ENCODE data around the gene PCTP.
A peak's percentile ranks its signal among the peaks of the same experiment; 100 is the strongest.

Gene PCTP

GRCh38 chr17:55751720-55752250, 934 bp downstream of the PCTP start:
- Mint-ChIP-seq H3K9me3 (no peaks in the 10 kb centered on the region), H3K27ac (peak overlapping the region; percentile 72 to 93 (median 92)), H3K27me3 (ENCODE audit: low read depth) (no peaks in the 10 kb centered on the region), H3K4me1 (peaks cover 20% of the 10 kb centered on the region), H3K36me3 (ENCODE audit: low read depth) (peaks cover 23% of the 10 kb centered on the region), H3K4me3 (peak overlapping the region; percentile 91 to 94 (median 93))
- TF ChIP-seq, protein P1, sequence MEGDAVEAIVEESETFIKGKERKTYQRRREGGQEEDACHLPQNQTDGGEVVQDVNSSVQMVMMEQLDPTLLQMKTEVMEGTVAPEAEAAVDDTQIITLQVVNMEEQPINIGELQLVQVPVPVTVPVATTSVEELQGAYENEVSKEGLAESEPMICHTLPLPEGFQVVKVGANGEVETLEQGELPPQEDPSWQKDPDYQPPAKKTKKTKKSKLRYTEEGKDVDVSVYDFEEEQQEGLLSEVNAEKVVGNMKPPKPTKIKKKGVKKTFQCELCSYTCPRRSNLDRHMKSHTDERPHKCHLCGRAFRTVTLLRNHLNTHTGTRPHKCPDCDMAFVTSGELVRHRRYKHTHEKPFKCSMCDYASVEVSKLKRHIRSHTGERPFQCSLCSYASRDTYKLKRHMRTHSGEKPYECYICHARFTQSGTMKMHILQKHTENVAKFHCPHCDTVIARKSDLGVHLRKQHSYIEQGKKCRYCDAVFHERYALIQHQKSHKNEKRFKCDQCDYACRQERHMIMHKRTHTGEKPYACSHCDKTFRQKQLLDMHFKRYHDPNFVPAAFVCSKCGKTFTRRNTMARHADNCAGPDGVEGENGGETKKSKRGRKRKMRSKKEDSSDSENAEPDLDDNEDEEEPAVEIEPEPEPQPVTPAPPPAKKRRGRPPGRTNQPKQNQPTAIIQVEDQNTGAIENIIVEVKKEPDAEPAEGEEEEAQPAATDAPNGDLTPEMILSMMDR (IDR thresholded peaks at IDR 0.05; ENCODE audit: unreplicated experiment in 3 of 3): no peak

- H3K9me3 Mint-ChIP-seq: no peaks in the 10 kb centered on the region
- H3K4me3 Mint-ChIP-seq: no peak overlapping the region
- peaks cover 19% of the 10 kb centered on the region for H3K4me1 Mint-ChIP-seq
- H3K36me3 Mint-ChIP-seq (ENCODE audit: low read depth): peaks cover 23% of the 10 kb centered on the region
- H3K27me3 Mint-ChIP-seq (ENCODE audit: low read depth): no peaks in the 10 kb centered on the region
- H3K27ac Mint-ChIP-seq: no peak overlapping the region
- TF ChIP-seq, protein P1 (IDR thresholded peaks at IDR 0.05; ENCODE audit: unreplicated experiment in 3 of 3): no peak
Measured at GRCh38 chr17:55756689-55757088, 5.8 kb downstream of the PCTP start.

DNA sequence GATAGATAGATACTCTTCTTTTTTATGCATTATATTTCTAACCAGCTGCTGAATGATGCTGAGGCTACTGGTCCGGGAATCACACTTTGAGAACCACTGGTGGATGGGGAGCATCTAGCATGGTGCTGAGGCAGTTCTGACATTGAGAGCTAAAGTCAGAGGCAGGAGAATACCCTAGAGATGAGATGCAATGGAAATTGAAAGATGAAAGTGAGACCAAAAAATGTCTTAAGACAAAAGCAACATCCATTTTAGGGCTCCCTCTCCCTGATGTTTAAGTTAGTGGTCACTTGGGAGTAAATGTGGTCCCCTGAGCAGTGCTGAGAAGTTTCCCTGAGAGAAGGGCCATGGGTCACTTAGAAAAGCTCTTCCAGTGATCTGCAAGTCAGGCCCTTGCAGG, 6.8 kb downstream of the PCTP start:
- Mint-ChIP-seq H3K9me3 (no peaks in the 10 kb centered on the region), H3K36me3 (ENCODE audit: low read depth) (peaks cover 27% of the 10 kb centered on the region), H3K4me1 (peaks cover 14% of the 10 kb centered on the region), H3K27me3 (ENCODE audit: low read depth) (no peaks in the 10 kb centered on the region), H3K4me3 (no peak overlapping the region), H3K27ac (no peak overlapping the region)
- TF ChIP-seq, protein P1 (IDR thresholded peaks at IDR 0.05; ENCODE audit: unreplicated experiment in 3 of 3): no peak

DNA sequence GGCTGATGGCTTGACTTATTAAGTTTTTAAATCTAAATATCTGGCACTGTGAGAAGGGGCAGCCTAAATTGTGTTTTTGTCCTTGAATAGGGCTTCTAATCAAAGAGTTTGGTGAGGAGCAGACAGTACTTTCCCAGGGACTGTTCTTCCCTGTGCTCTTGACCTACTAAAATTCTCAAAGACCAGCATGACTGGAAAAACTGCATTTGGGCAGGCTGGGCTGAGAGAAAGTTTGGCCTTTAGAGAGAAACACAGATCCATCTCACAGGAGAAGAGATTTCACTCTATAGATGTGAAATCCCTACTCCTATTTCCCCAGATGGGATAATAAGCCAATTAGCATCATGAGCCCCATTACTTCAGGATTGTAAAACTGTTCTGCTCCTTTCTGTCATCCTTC, 7.3 kb downstream of the PCTP start:
- Mint-ChIP-seq H3K27ac (no peak overlapping the region), H3K36me3 (ENCODE audit: low read depth) (peaks cover 27% of the 10 kb centered on the region), H3K4me1 (peaks cover 9% of the 10 kb centered on the region), H3K27me3 (ENCODE audit: low read depth) (no peaks in the 10 kb centered on the region), H3K4me3 (no peak overlapping the region), H3K9me3 (no peaks in the 10 kb centered on the region)
- TF ChIP-seq, protein P1 (IDR thresholded peaks at IDR 0.05; ENCODE audit: unreplicated experiment in 3 of 3): no peak

DNA sequence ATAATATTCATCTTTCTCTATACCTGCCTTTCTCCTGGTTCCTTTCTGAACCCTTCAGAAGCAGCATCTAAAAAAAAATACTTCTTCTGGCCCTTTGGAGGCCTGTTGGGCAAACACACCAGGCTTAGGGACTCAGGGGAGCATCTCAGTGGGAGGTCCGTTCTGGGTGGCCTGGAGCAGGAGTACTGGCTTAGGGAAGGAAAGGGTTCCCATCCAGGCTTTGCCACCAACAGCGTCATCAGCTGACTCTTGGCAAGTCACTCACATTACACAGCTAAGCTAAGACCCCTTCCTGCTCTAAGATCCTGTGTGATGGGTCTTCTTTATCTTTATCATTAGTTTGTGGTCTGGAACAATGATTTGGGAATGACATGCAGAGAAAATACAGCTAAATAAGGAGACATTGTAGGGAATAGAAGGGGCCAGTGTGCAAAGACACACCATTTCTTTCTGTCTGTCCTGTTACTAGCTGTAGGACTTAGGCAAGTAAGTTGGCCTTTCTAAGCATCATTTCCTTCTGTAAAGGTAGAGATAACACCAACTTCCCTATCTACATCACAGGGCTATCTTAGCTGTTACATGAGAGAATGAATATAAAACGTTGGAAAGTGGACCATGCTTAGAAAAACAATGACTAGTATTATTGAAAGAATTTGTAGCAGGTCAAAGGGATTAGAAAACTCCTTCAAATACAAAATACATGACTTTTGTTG, 9.9 kb downstream of the PCTP start:
- Mint-ChIP-seq H3K27me3 (ENCODE audit: low read depth) (no peaks in the 10 kb centered on the region), H3K4me3 (no peak overlapping the region), H3K9me3 (no peaks in the 10 kb centered on the region), H3K36me3 (ENCODE audit: low read depth) (peaks cover 18% of the 10 kb centered on the region), H3K4me1 (peaks cover 8% of the 10 kb centered on the region), H3K27ac (peak overlapping the region in 2 of 3 experiments; percentile 12 to 36)
- TF ChIP-seq, protein P1 (IDR thresholded peaks at IDR 0.05; ENCODE audit: unreplicated experiment in 3 of 3): no peak

Measured in nephron (organoid).